D721Med (cell line): ENCODE measurements around the gene BIRC2.

Source experiments
- DNase-seq: peaks from one replicate; pipeline ENCODE4 v3.0.0; 2011; ENCODE audit warnings: low spot score; ENCODE audit not compliant: insufficient read length
- FAIRE-seq: peaks from 2 replicates; lab custom pipeline; 2011; peaks lifted over from hg19 to GRCh38; lab: Jason Lieb, UNC
- CTCF ChIP-seq: IDR thresholded peaks from 2 replicates; pipeline ENCODE4 v1.5.1; 2012; ENCODE audit warnings: mild to moderate bottlenecking, control low read depth; ENCODE audit not compliant: insufficient read depth; ENCODE audit errors: missing control alignments

Gene BIRC2

GRCh38 chr11:102396708-102397563 is 49.9 kb downstream of the BIRC2 start:
- no peak for DNase-seq
- no peak for TF ChIP-seq CTCF
- no peak for FAIRE-seq

DNA sequence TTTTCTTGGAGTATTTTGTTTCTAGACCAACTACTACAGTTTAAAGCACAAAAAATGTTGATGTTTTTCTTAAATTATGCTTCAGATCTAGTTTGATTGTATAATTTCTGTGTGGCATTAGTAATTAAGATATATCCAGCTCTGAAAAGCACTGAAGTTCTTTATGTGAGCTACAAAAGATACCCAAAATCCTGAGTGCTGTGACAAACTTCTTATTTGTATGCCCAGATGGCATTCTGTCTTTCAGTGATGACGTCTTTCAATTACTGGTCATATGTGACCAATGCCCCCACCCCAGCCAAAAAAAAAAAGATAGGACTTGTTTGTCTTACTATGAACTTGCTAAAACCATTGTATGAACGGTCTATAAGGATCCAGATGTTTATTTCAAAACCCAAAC is 51.3 kb downstream of the BIRC2 start:
- FAIRE-seq (no peak), DNase-seq (no peak)
- no peak for TF ChIP-seq CTCF

DNA sequence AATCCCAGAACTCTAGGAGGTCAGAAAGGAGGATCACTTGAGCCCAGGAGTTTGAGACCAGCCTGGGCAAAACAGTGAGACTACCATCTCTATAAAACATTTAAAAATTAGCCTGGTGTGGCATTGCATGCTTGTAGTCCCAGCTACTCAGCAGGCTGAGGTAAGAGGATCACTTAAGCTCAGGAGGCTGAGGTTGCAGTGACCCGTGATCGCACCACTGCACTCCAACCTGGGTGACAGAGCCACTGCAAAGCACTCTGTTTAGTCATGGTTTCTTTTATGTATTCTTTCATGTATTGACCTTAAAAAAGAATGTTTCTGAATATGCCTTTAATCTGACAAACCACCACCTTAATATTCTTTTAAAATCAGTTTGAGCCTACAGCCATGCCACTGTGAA is 52.2 kb downstream of the BIRC2 start:
- no peak for FAIRE-seq
- no peak for TF ChIP-seq CTCF
- no peak for DNase-seq

GRCh38 chr11:102400603-102401002 is 53.6 kb downstream of the BIRC2 start:
- TF ChIP-seq CTCF: no peak
- FAIRE-seq (no peak), DNase-seq (no peak)

DNA sequence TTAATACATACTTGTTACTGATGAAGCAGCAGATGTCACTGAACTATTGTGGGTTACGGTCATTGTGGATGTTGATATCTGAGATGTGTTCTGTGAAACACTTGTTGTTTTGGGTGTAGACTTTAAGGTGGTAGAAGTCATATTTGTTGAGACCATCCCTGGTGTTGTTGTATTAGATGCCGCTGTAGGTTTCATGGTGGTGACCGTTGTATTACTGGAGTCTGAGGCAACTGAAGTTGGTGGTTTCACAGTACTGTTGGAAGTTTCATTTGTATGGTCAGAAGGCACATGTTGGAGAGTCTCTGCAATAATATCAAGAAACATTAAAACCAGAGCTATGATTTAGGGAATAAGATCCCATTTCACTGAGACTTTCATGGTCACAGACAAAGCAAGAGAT is 54.9 kb downstream of the BIRC2 start:
- FAIRE-seq (no peak), DNase-seq (no peak)
- no peak for TF ChIP-seq CTCF

GRCh38 chr11:102402548-102402947 is 55.5 kb downstream of the BIRC2 start:
- FAIRE-seq: no peak
- DNase-seq: no peak
- TF ChIP-seq CTCF: no peak

DNA sequence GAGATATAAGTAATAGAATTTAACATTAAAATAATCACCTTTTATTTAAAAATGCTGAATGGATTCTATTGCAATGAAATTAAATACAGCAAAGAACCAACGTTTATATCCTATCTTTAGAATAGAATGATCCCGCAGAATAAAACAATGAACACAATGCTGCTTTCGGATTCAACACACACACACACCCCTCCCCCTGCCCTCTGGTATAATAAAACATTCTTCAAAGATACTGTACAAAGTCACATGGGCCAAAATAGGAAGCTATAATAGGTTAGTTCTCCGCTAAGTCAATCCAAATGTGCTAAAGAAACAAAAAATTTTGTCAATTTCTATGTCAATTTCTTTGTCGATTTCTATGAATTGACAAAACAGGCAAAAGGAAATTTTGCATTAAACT is 58.5 kb downstream of the BIRC2 start:
- TF ChIP-seq CTCF: no peak
- DNase-seq (no peak), FAIRE-seq (no peak)
